Panc1 (cell line): ENCODE data around the gene MECR.

Experiments used
- POLR2AphosphoS5 ChIP-seq: IDR thresholded peaks from 2 replicates; pipeline ENCODE4 v1.6.1; 2012; ENCODE audit warnings: mild to moderate bottlenecking, low read depth, low read length, moderate library complexity
- SIN3A ChIP-seq: IDR thresholded peaks from 2 replicates; pipeline ENCODE4 v1.6.1; 2012; ENCODE audit warnings: low read depth, mild to moderate bottlenecking, low read length, moderate library complexity, borderline replicate concordance; ENCODE audit not compliant: insufficient read depth
- TCF7L2 ChIP-seq: IDR thresholded peaks from 2 replicates; pipeline ENCODE4 v1.6.1; 2011; ENCODE audit warnings: mild to moderate bottlenecking, low read depth, low read length, inconsistent platforms
- TF ChIP-seq, protein P1 (sequence below): fragments of 450-650 bp; IDR thresholded peaks from 2 replicates; pipeline ENCODE4 v1.5.1; 2017; ENCODE audit warnings: mild to moderate bottlenecking

DNA sequence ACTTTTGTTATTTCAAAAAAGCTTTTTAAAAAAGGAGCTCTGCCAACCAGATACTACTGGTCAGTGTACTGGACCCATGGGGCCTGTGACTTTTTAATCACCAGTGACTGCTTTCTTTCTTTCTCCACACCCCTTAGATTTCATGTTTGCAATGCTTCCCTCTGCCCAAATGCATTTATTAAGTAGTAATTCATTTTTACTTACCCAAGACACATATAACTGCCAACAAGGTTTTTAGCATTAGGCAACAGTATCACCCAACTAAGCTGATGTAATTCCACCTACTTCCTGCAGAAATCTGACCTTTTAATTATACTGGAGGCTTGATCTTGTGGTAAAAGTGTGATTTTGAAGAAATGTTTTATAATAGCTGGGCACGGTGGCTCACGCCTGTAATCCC is 12.5 kb downstream of the MECR start:
- TF ChIP-seq, protein P1, sequence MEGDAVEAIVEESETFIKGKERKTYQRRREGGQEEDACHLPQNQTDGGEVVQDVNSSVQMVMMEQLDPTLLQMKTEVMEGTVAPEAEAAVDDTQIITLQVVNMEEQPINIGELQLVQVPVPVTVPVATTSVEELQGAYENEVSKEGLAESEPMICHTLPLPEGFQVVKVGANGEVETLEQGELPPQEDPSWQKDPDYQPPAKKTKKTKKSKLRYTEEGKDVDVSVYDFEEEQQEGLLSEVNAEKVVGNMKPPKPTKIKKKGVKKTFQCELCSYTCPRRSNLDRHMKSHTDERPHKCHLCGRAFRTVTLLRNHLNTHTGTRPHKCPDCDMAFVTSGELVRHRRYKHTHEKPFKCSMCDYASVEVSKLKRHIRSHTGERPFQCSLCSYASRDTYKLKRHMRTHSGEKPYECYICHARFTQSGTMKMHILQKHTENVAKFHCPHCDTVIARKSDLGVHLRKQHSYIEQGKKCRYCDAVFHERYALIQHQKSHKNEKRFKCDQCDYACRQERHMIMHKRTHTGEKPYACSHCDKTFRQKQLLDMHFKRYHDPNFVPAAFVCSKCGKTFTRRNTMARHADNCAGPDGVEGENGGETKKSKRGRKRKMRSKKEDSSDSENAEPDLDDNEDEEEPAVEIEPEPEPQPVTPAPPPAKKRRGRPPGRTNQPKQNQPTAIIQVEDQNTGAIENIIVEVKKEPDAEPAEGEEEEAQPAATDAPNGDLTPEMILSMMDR = no peak
- TF ChIP-seq POLR2AphosphoS5 = no peak
- TF ChIP-seq SIN3A = no peak
- TF ChIP-seq TCF7L2 = no peak
